HEK293 (cell line): ENCODE results near the gene CACNG3.

Experiments used
- CTCF ChIA-PET: fragments of 350-600 bp; formaldehyde crosslinking; extraction: SDS; loops from one replicate; lab custom pipeline; 2021; ENCODE audit warnings: antibody characterized with exemption; lab: Yijun Ruan, JAX
- POLR2A ChIA-PET: fragments of 300-600 bp; formaldehyde crosslinking; extraction: SDS; loops from one replicate; lab custom pipeline; 2020; ENCODE audit warnings: antibody characterized with exemption, inconsistent platforms; lab: Yijun Ruan, JAX
- H3K27ac ChIP-seq: fragments of 200-500 bp; sonication (Bioruptor generic); 2 replicates; pipeline ENCODE4 v1.5.1; 2014; ENCODE audit warnings: low read depth, low read length, control low read depth, inconsistent platforms; ENCODE audit errors: extremely low read depth
- H3K36me3 ChIP-seq, 2 experiments: fragments of 200-500 bp in 1 of 2; sonication (Bioruptor generic) in 1 of 2; 1 replicate in 1 of 2; 2 replicates in 1 of 2; pipeline ENCODE4 v1.5.1; 2014 to 2017; ENCODE audit warnings: inconsistent platforms in 2 of 2, low read length in 2 of 2; ENCODE audit not compliant: control insufficient read depth in 2 of 2, insufficient read depth in 1 of 2
- H3K4me1 ChIP-seq: fragments of 200-500 bp; sonication (Bioruptor generic); 2 replicates; pipeline ENCODE4 v1.5.1; 2014; ENCODE audit warnings: mild to moderate bottlenecking, low read length, inconsistent platforms; ENCODE audit not compliant: control insufficient read depth, insufficient read depth
- H3K4me3 ChIP-seq: 2 replicates; pipeline ENCODE4 v1.5.1; 2011; ENCODE audit warnings: low read depth, mild to moderate bottlenecking, control low read depth, low read length, moderate library complexity
- H3K9me3 ChIP-seq: fragments of 200-500 bp; sonication (Bioruptor generic); 2 replicates; pipeline ENCODE4 v1.5.1; 2014; ENCODE audit warnings: low read depth, low read length, inconsistent platforms; ENCODE audit not compliant: control insufficient read depth, insufficient read depth
- ATF2 ChIP-seq: fragments of 450-650 bp; formaldehyde crosslinking; IDR thresholded peaks from 2 replicates; pipeline ENCODE4 v1.5.1; 2016; ENCODE audit warnings: missing biosample characterization, missing genetic modification characterization, low read depth
- KLF1 ChIP-seq: fragments of 450-650 bp; formaldehyde crosslinking; IDR thresholded peaks from 2 replicates; pipeline ENCODE4 v1.5.1; 2016; ENCODE audit warnings: missing biosample characterization, missing genetic modification characterization
- PRDM1 ChIP-seq: fragments of 450-650 bp; formaldehyde crosslinking; IDR thresholded peaks from 2 replicates; pipeline ENCODE4; 2016; ENCODE audit warnings: missing biosample characterization, missing genetic modification characterization
- TRIM28 ChIP-seq: IDR thresholded peaks from 2 replicates; pipeline ENCODE4 v1.6.1; 2011; ENCODE audit warnings: low read length, control low read depth, borderline replicate concordance
- ZNF112 ChIP-seq: fragments of 450-650 bp; formaldehyde crosslinking; IDR thresholded peaks from 2 replicates; pipeline ENCODE4 v1.5.0; 2017; ENCODE audit warnings: missing biosample characterization, missing genetic modification characterization
- ZNF174 ChIP-seq: fragments of 450-650 bp; formaldehyde crosslinking; IDR thresholded peaks from 2 replicates; pipeline ENCODE4 v1.5.0; 2017; ENCODE audit warnings: missing biosample characterization, mild to moderate bottlenecking, missing genetic modification characterization
- ZNF202 ChIP-seq: fragments of 450-650 bp; formaldehyde crosslinking; IDR thresholded peaks from 2 replicates; pipeline ENCODE4 v1.5.1; 2016; ENCODE audit warnings: missing biosample characterization, missing genetic modification characterization, borderline replicate concordance
- ZNF248 ChIP-seq: fragments of 450-650 bp; formaldehyde crosslinking; IDR thresholded peaks from 2 replicates; pipeline ENCODE4 v1.5.1; 2017; ENCODE audit warnings: missing biosample characterization, missing genetic modification characterization
- ZNF266 ChIP-seq: fragments of 450-650 bp; formaldehyde crosslinking; IDR thresholded peaks from 2 replicates; pipeline ENCODE4 v1.5.1; 2016; ENCODE audit warnings: missing biosample characterization, missing genetic modification characterization, low read depth
- ZNF394 ChIP-seq: fragments of 450-650 bp; formaldehyde crosslinking; IDR thresholded peaks from 2 replicates; pipeline ENCODE4 v1.5.1; 2016; ENCODE audit warnings: missing biosample characterization, missing genetic modification characterization, mild to moderate bottlenecking, moderate library complexity, borderline replicate concordance
- ZNF423 ChIP-seq: fragments of 450-650 bp; formaldehyde crosslinking; IDR thresholded peaks from 2 replicates; pipeline ENCODE4 v1.5.1; 2016; ENCODE audit warnings: missing biosample characterization, missing genetic modification characterization
- ZNF433 ChIP-seq: fragments of 450-650 bp; formaldehyde crosslinking; IDR thresholded peaks from 2 replicates; pipeline ENCODE4 v1.5.1; 2016; ENCODE audit warnings: missing biosample characterization, missing genetic modification characterization, low read depth
- ZNF555 ChIP-seq: fragments of 450-650 bp; formaldehyde crosslinking; conservative IDR thresholded peaks from 2 replicates; pipeline ENCODE4 v1.5.1; 2017; ENCODE audit warnings: missing biosample characterization, mild to moderate bottlenecking, missing genetic modification characterization, inconsistent platforms
- ZNF623 ChIP-seq: fragments of 450-650 bp; formaldehyde crosslinking; IDR thresholded peaks from 2 replicates; pipeline ENCODE4 v1.5.1; 2016; ENCODE audit warnings: missing biosample characterization, missing genetic modification characterization
- ZNF624 ChIP-seq: fragments of 450-650 bp; formaldehyde crosslinking; IDR thresholded peaks from 2 replicates; pipeline ENCODE4 v1.5.1; 2017; ENCODE audit warnings: missing biosample characterization, missing genetic modification characterization
- ZNF664 ChIP-seq: fragments of 450-650 bp; formaldehyde crosslinking; IDR thresholded peaks from 2 replicates; pipeline ENCODE4 v1.5.1; 2016; ENCODE audit warnings: missing biosample characterization, missing genetic modification characterization
- ZNF704 ChIP-seq: fragments of 450-650 bp; formaldehyde crosslinking; IDR thresholded peaks from 2 replicates; pipeline ENCODE4 v1.5.1; 2016; ENCODE audit warnings: missing biosample characterization, missing genetic modification characterization
- ZNF747 ChIP-seq: fragments of 450-650 bp; formaldehyde crosslinking; IDR thresholded peaks from 2 replicates; pipeline ENCODE4 v1.5.1; 2016; ENCODE audit warnings: missing biosample characterization, missing genetic modification characterization
- ZNF791 ChIP-seq: fragments of 450-650 bp; formaldehyde crosslinking; IDR thresholded peaks from 2 replicates; pipeline ENCODE4 v1.5.1; 2016; ENCODE audit warnings: missing biosample characterization, missing genetic modification characterization
- ZSCAN4 ChIP-seq: fragments of 450-650 bp; formaldehyde crosslinking; IDR thresholded peaks from 2 replicates; pipeline ENCODE4 v1.5.1; 2017; ENCODE audit warnings: missing biosample characterization, missing genetic modification characterization
- TF ChIP-seq, protein P1 (sequence below): fragments of 450-650 bp; formaldehyde crosslinking; IDR thresholded peaks from 2 replicates; pipeline ENCODE4 v1.5.1; 2016; ENCODE audit warnings: missing biosample characterization, missing genetic modification characterization
- TF ChIP-seq, protein P2 (sequence below): fragments of 450-650 bp; formaldehyde crosslinking; conservative IDR thresholded peaks from 2 replicates; pipeline ENCODE4 v1.5.1; 2016; ENCODE audit warnings: low read depth, missing biosample characterization, missing genetic modification characterization
- TF ChIP-seq, protein P3 (sequence below): fragments of 450-650 bp; formaldehyde crosslinking; conservative IDR thresholded peaks from 2 replicates; pipeline ENCODE4 v1.5.1; 2016; ENCODE audit warnings: low read depth, missing biosample characterization, missing genetic modification characterization

CACNG3 gene

GRCh38 chr16:24319126-24319814 is 63.1 kb downstream of the CACNG3 start:
- no peak overlapping the region for H3K4me3 ChIP-seq
- ChIA-PET POLR2A (no interaction called here), CTCF (interaction anchor here (1.1 kb wide), 1 partner anchor 179 kb away, joined by 5 read pairs; no protein-coding TSS in a partner anchor)
- H3K27ac ChIP-seq, result no peak overlapping the region
- no peaks in the 10 kb centered on the region for H3K9me3 ChIP-seq
- H3K36me3 ChIP-seq, result no peaks in the 10 kb centered on the region
- H3K4me1 ChIP-seq, result no peaks in the 10 kb centered on the region
- TF ChIP-seq ZSCAN4 (tag by site-specific recombination) (no peak), ZNF174 (tag by site-specific recombination) (no peak), ZNF202 (tag by site-specific recombination) (no peak), ATF2 (tag by site-specific recombination) (no peak), ZNF423 (no peak), ZNF624 (tag by site-specific recombination) (no peak), ZNF112 (no peak), KLF1 (tag by site-specific recombination) (no peak), ZNF747 (tag by site-specific recombination) (no peak), ZNF248 (tag by site-specific recombination) (no peak), ZNF664 (tag by site-specific recombination) (peak; percentile 24; the same call in 1 of the 2 replicates), ZNF704 (tag by site-specific recombination) (no peak), PRDM1 (tag by site-specific recombination) (no peak), ZNF266 (0 out of 2 replicates have a peak, but pooled peaks have one; percentile 46), ZNF394 (tag by site-specific recombination) (peak; percentile 59; the same call in 1 of the 2 replicates), ZNF433 (0 out of 2 replicates have a peak, but pooled peaks have one; percentile 9), ZNF623 (peak; percentile 40; the same call in 1 of the 2 replicates), ZNF791 (tag by site-specific recombination) (0 out of 2 replicates have a peak, but pooled peaks have one; percentile 37), TRIM28 (no peak), ZNF555 (tag by site-specific recombination) (peak; percentile 29)
- TF ChIP-seq, protein P1, sequence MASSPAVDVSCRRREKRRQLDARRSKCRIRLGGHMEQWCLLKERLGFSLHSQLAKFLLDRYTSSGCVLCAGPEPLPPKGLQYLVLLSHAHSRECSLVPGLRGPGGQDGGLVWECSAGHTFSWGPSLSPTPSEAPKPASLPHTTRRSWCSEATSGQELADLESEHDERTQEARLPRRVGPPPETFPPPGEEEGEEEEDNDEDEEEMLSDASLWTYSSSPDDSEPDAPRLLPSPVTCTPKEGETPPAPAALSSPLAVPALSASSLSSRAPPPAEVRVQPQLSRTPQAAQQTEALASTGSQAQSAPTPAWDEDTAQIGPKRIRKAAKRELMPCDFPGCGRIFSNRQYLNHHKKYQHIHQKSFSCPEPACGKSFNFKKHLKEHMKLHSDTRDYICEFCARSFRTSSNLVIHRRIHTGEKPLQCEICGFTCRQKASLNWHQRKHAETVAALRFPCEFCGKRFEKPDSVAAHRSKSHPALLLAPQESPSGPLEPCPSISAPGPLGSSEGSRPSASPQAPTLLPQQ (tag by site-specific recombination), result no peak
- TF ChIP-seq, protein P2, sequence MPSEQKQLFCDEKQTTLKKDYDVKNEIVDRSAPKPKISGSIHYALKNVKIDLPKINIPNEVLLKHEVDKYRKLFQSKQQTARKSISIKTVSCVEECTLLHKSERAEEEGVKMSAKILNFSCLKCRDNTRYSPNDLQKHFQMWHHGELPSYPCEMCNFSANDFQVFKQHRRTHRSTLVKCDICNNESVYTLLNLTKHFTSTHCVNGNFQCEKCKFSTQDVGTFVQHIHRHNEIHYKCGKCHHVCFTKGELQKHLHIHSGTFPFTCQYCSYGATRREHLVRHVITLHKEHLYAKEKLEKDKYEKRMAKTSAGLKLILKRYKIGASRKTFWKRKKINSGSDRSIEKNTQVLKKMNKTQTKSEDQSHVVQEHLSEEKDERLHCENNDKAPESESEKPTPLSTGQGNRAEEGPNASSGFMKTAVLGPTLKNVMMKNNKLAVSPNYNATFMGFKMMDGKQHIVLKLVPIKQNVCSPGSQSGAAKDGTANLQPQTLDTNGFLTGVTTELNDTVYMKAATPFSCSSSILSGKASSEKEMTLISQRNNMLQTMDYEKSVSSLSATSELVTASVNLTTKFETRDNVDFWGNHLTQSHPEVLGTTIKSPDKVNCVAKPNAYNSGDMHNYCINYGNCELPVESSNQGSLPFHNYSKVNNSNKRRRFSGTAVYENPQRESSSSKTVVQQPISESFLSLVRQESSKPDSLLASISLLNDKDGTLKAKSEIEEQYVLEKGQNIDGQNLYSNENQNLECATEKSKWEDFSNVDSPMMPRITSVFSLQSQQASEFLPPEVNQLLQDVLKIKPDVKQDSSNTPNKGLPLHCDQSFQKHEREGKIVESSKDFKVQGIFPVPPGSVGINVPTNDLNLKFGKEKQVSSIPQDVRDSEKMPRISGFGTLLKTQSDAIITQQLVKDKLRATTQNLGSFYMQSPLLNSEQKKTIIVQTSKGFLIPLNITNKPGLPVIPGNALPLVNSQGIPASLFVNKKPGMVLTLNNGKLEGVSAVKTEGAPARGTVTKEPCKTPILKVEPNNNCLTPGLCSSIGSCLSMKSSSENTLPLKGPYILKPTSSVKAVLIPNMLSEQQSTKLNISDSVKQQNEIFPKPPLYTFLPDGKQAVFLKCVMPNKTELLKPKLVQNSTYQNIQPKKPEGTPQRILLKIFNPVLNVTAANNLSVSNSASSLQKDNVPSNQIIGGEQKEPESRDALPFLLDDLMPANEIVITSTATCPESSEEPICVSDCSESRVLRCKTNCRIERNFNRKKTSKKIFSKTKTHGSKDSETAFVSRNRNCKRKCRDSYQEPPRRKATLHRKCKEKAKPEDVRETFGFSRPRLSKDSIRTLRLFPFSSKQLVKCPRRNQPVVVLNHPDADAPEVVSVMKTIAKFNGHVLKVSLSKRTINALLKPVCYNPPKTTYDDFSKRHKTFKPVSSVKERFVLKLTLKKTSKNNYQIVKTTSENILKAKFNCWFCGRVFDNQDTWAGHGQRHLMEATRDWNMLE, result peak; percentile 58
- TF ChIP-seq, protein P3, sequence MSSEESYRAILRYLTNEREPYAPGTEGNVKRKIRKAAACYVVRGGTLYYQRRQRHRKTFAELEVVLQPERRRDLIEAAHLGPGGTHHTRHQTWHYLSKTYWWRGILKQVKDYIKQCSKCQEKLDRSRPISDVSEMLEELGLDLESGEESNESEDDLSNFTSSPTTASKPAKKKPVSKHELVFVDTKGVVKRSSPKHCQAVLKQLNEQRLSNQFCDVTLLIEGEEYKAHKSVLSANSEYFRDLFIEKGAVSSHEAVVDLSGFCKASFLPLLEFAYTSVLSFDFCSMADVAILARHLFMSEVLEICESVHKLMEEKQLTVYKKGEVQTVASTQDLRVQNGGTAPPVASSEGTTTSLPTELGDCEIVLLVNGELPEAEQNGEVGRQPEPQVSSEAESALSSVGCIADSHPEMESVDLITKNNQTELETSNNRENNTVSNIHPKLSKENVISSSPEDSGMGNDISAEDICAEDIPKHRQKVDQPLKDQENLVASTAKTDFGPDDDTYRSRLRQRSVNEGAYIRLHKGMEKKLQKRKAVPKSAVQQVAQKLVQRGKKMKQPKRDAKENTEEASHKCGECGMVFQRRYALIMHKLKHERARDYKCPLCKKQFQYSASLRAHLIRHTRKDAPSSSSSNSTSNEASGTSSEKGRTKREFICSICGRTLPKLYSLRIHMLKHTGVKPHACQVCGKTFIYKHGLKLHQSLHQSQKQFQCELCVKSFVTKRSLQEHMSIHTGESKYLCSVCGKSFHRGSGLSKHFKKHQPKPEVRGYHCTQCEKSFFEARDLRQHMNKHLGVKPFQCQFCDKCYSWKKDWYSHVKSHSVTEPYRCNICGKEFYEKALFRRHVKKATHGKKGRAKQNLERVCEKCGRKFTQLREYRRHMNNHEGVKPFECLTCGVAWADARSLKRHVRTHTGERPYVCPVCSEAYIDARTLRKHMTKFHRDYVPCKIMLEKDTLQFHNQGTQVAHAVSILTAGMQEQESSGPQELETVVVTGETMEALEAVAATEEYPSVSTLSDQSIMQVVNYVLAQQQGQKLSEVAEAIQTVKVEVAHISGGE (tag by site-specific recombination), result peak; percentile 39; the same call in 1 of the 2 replicates
